ENCODE measurements around the gene ADK. TPM values are rescaled to one million over a fixed set of nuclear protein-coding genes. Genes with fewer than 3 reads are reported as not detected.
A peak's percentile ranks its signal among the peaks of the same experiment; 100 is the strongest.

The ADK gene
- total RNA-seq, 4 donors from 2014 or later: 62.1 to 84.7 (median 74.4) TPM

- no peak for TF ChIP-seq CTCF (IDR thresholded peaks at IDR 0.05)
- TF ChIP-seq POLR2A (IDR thresholded peaks at IDR 0.05): no peak
- DNase-seq: no peak
- peaks cover 34 to 46% of the 10 kb centered on the region in 2 donors for H3K4me1 ChIP-seq
- WGBS, 2 donors: 29 to 33% methylated on average over 5 of the region's 5 CpGs
- peak overlapping the region; percentile 83 to 90 (median 88) for H3K4me3 ChIP-seq (replicated peaks in 1 of 3)
- H3K36me3 ChIP-seq: no peaks in the 10 kb centered on the region
- intact Hi-C loops (cut with DNase I): no loop called here
- H3K27me3 ChIP-seq: no peaks in the 10 kb centered on the region
- H3K9me3 ChIP-seq: no peaks in the 10 kb centered on the region
- peak overlapping the region; percentile 66 to 89 (median 87) for H3K27ac ChIP-seq
Measured at GRCh38 chr10:74151879-74152722, 1.1 kb downstream of the ADK start.

- intact Hi-C loops (cut with DNase I): no loop called here
- no peaks in the 10 kb centered on the region for H3K36me3 ChIP-seq
Measured at GRCh38 chr10:74153123-74153522, 2.1 kb downstream of the ADK start.

GRCh38 chr10:74153676-74154075 lies 2.7 kb downstream of the ADK start:
- no peaks in the 10 kb centered on the region for H3K9me3 ChIP-seq
- DNase-seq: peak; percentile 59 to 69
- H3K4me1 ChIP-seq: peaks cover 35 to 46% of the 10 kb centered on the region in 2 donors
- H3K4me3 ChIP-seq (replicated peaks in 1 of 3): no peak overlapping the region
- TF ChIP-seq POLR2A (IDR thresholded peaks at IDR 0.05): no peak
- TF ChIP-seq CTCF (IDR thresholded peaks at IDR 0.05): no peak
- 27 to 32% methylated on average over 4 of the region's 4 CpGs for WGBS, 2 donors
- no peaks in the 10 kb centered on the region for H3K27me3 ChIP-seq
- intact Hi-C loops (cut with DNase I): no loop called here
- peak overlapping the region; percentile 13 to 24 (median 20) for H3K27ac ChIP-seq
- no peaks in the 10 kb centered on the region for H3K36me3 ChIP-seq

More at GRCh38 chr10:74153123-74153522, 2.1 kb downstream of the ADK start:
- peak in 5 of 6 experiments; percentile 9 to 42 (median 27) for TF ChIP-seq CTCF (IDR thresholded peaks at IDR 0.05)
- TF ChIP-seq POLR2A (IDR thresholded peaks at IDR 0.05): no peak
- Histone ChIP-seq H3K27me3 (no peaks in the 10 kb centered on the region), H3K27ac (peak overlapping the region; percentile 13 to 24 (median 20)), H3K4me3 (replicated peaks in 1 of 3) (no peak overlapping the region), H3K9me3 (no peaks in the 10 kb centered on the region), H3K4me1 (peaks cover 35 to 46% of the 10 kb centered on the region in 2 donors)
- no peak for DNase-seq
- WGBS, 2 donors: 40 to 44% methylated on average over 4 of the region's 4 CpGs

GRCh38 chr10:74156919-74157289 lies 5.9 kb downstream of the ADK start:
- TF ChIP-seq POLR2A (IDR thresholded peaks at IDR 0.05) (no peak), CTCF (IDR thresholded peaks at IDR 0.05) (no peak)
- peaks cover 24 to 34% of the 10 kb centered on the region in 2 donors for H3K4me1 ChIP-seq
- WGBS, 2 donors: 32 to 36% methylated on average over 2 of the region's 2 CpGs
- no peaks in the 10 kb centered on the region for H3K36me3 ChIP-seq
- no peak overlapping the region for H3K27ac ChIP-seq
- DNase-seq: peak in 1 of 2 donors; percentile 24
- no peaks in the 10 kb centered on the region for H3K27me3 ChIP-seq
- H3K9me3 ChIP-seq: no peaks in the 10 kb centered on the region
- intact Hi-C loops (cut with DNase I): no loop called here
- no peak overlapping the region for H3K4me3 ChIP-seq (replicated peaks in 1 of 3)

- intact Hi-C loops (cut with DNase I): no loop called here
- WGBS, 2 donors: 97 to 98% methylated on average over 3 of the region's 3 CpGs
- no peak for TF ChIP-seq CTCF (IDR thresholded peaks at IDR 0.05)
- TF ChIP-seq POLR2A (IDR thresholded peaks at IDR 0.05): no peak
- no peak overlapping the region for H3K27ac ChIP-seq
- no peak for DNase-seq
- H3K4me3 ChIP-seq (replicated peaks in 1 of 3): no peak overlapping the region
- no peaks in the 10 kb centered on the region for H3K27me3 ChIP-seq
- peaks cover 11 to 12% of the 10 kb centered on the region in 2 donors for H3K4me1 ChIP-seq
- no peaks in the 10 kb centered on the region for H3K9me3 ChIP-seq
- H3K36me3 ChIP-seq: no peaks in the 10 kb centered on the region
Measured at GRCh38 chr10:74160013-74160412, 9.0 kb downstream of the ADK start.

Data from thyroid gland (tissue), 4 donors.